Measurements from ENCODE around the gene OSTC.

Gene OSTC

DNA sequence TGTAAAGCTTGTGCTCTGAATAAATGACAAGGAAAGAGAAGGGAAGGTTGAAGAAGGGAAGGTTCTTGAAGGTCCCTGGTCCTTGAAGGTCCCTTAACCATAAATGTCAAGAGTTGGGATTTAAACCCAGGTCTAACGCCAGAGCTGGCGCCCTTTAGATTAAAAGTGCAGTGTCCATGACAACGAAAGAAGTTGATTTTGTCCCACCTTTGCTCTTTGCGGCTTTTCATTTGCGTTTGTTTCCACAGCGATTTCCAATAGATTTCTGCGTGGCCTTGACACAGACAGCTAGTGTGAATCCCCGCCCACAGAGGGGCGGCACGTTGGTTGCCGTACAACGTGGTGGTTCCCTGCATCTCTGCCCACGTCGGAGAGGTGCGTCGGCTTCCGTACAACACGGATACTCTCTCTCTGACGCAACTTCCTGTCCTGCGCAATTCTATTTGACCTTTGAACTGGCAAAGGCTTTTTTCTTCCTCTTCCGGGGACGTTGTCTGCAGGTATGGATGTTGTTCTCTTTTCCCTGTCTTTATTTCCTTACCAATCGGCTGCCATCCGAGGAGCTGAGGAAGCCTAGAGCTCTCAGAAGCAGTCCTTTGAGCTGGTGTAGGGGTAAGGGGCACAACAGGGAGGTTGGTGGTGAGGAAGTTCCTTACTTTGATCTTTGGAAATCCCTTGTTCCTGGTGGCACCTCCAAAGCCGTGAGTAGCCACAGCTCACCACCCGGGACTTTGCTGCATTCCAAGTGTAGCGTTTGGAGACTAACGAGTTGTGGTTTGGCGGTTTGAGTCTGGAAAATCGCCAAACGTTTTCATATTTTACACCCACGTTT, 30.1 kb upstream of the OSTC start, which contains the start of gene RPL34:
Gene RPL34, plus strand, starts transcription at position 476 of the 832 bp plus-strand sequence. CDS start 1,384 bp downstream, outside the sequence.
- TF ChIP-seq FOXP2 (optimal IDR thresholded peaks at IDR 0.05; ENCODE audit: borderline replicate concordance, extremely low read depth, extremely low read length, insufficient read depth) (no peak), SIN3A (IDR thresholded peaks at IDR 0.05; ENCODE audit: borderline replicate concordance, insufficient read depth, low read length) (no peak), POLR2AphosphoS5 (IDR thresholded peaks at IDR 0.05; ENCODE audit: low read depth, low read length) (peak; percentile 98), TAF1 (IDR thresholded peaks at IDR 0.05; ENCODE audit: borderline replicate concordance, insufficient read depth, low read length) (peak; percentile 99)
- TF ChIP-seq, protein P1, sequence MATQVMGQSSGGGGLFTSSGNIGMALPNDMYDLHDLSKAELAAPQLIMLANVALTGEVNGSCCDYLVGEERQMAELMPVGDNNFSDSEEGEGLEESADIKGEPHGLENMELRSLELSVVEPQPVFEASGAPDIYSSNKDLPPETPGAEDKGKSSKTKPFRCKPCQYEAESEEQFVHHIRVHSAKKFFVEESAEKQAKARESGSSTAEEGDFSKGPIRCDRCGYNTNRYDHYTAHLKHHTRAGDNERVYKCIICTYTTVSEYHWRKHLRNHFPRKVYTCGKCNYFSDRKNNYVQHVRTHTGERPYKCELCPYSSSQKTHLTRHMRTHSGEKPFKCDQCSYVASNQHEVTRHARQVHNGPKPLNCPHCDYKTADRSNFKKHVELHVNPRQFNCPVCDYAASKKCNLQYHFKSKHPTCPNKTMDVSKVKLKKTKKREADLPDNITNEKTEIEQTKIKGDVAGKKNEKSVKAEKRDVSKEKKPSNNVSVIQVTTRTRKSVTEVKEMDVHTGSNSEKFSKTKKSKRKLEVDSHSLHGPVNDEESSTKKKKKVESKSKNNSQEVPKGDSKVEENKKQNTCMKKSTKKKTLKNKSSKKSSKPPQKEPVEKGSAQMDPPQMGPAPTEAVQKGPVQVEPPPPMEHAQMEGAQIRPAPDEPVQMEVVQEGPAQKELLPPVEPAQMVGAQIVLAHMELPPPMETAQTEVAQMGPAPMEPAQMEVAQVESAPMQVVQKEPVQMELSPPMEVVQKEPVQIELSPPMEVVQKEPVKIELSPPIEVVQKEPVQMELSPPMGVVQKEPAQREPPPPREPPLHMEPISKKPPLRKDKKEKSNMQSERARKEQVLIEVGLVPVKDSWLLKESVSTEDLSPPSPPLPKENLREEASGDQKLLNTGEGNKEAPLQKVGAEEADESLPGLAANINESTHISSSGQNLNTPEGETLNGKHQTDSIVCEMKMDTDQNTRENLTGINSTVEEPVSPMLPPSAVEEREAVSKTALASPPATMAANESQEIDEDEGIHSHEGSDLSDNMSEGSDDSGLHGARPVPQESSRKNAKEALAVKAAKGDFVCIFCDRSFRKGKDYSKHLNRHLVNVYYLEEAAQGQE (IDR thresholded peaks at IDR 0.05; ENCODE audit: insufficient read depth in 1 of 2, low read depth in 2 of 2, low read length in 2 of 2) = peak; percentile 15 to 40; a peak in 1 of 4 replicates

- TF ChIP-seq, protein P1 (IDR thresholded peaks at IDR 0.05; ENCODE audit: insufficient read depth in 1 of 2, low read depth in 2 of 2, low read length in 2 of 2) = no peak
- TF ChIP-seq SIN3A (IDR thresholded peaks at IDR 0.05; ENCODE audit: borderline replicate concordance, insufficient read depth, low read length) (no peak), POLR2AphosphoS5 (IDR thresholded peaks at IDR 0.05; ENCODE audit: low read depth, low read length) (peak; percentile 40; the same call in 1 of the 2 replicates), TAF1 (IDR thresholded peaks at IDR 0.05; ENCODE audit: borderline replicate concordance, insufficient read depth, low read length) (no peak), FOXP2 (optimal IDR thresholded peaks at IDR 0.05; ENCODE audit: borderline replicate concordance, extremely low read depth, extremely low read length, insufficient read depth) (no peak)
These were observed 29.2 kb upstream of the OSTC start for GRCh38 chr4:108620933-108621905.

DNA sequence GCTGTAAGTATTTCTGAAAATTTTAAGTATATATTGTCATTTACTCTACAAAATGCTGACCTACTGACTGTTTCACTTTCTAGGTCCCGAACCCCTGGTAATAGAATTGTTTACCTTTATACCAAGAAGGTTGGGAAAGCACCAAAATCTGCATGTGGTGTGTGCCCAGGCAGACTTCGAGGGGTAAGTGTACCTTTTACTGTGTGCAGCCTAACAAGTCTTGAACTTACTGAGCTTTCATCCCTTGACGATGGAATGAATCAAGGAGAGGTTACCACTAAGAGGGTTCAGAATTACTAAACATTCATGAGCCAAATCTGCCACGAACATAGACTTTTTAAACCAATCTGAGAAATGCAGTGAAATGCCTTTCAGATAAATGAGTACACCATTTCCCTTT, 28.4 kb upstream of the OSTC start:
- TF ChIP-seq FOXP2 (optimal IDR thresholded peaks at IDR 0.05; ENCODE audit: borderline replicate concordance, extremely low read depth, extremely low read length, insufficient read depth) (no peak), TAF1 (IDR thresholded peaks at IDR 0.05; ENCODE audit: borderline replicate concordance, insufficient read depth, low read length) (no peak), SIN3A (IDR thresholded peaks at IDR 0.05; ENCODE audit: borderline replicate concordance, insufficient read depth, low read length) (no peak), POLR2AphosphoS5 (IDR thresholded peaks at IDR 0.05; ENCODE audit: low read depth, low read length) (no peak; the same call in 1 of the 2 replicates)
- TF ChIP-seq, protein P1 (IDR thresholded peaks at IDR 0.05; ENCODE audit: insufficient read depth in 1 of 2, low read depth in 2 of 2, low read length in 2 of 2) = no peak

DNA sequence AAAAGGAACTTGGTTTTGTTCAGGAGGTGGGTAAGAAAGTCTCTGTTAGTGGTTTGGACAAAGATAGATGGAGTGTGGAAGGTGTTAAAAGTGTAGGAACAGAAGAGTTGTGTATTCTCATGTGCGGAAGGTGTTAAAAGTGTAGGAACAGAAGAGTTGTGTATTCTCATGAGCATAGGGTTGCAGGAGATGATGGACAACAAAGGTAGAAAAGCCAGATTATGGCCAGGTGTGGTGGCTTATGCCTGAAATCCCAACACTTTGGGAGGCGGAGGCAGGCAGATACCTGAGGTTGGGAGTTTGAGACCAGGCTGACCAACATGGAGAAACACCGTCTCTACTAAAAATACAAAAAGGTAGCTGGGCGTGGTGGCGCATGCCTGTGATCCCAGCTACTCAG, 27.6 kb upstream of the OSTC start:
- TF ChIP-seq FOXP2 (optimal IDR thresholded peaks at IDR 0.05; ENCODE audit: borderline replicate concordance, extremely low read depth, extremely low read length, insufficient read depth) = no peak
- TF ChIP-seq SIN3A (IDR thresholded peaks at IDR 0.05; ENCODE audit: borderline replicate concordance, insufficient read depth, low read length) = no peak
- no peak for TF ChIP-seq TAF1 (IDR thresholded peaks at IDR 0.05; ENCODE audit: borderline replicate concordance, insufficient read depth, low read length)
- TF ChIP-seq POLR2AphosphoS5 (IDR thresholded peaks at IDR 0.05; ENCODE audit: low read depth, low read length) = no peak
- TF ChIP-seq, protein P1 (IDR thresholded peaks at IDR 0.05; ENCODE audit: insufficient read depth in 1 of 2, low read depth in 2 of 2, low read length in 2 of 2) = no peak

Data from PFSK-1 (cell line).